GM18519 (cell line): ENCODE results near the gene PIP5KL1.
"Not testable (repeated sequence)": the region's sequence is repeated elsewhere in the genome, so short reads cannot be mapped to it uniquely, and the experiment has no call there.

Source experiments
- ATAC-seq: cut with Tn5 transposase; IDR thresholded peaks from one replicate; pipeline ENCODE4 v1.9.1; 2021; ENCODE audit warnings: mild to moderate bottlenecking, moderate library complexity; ENCODE audit not compliant: unreplicated experiment, low FRiP score

Gene PIP5KL1

GRCh38 chr9:127897193-127897692 is 33.3 kb downstream of the PIP5KL1 start:
- ATAC-seq: no peak

- ATAC-seq: no peak
Observed at GRCh38 chr9:127896395-127897192, 34.0 kb downstream of the PIP5KL1 start.

DNA sequence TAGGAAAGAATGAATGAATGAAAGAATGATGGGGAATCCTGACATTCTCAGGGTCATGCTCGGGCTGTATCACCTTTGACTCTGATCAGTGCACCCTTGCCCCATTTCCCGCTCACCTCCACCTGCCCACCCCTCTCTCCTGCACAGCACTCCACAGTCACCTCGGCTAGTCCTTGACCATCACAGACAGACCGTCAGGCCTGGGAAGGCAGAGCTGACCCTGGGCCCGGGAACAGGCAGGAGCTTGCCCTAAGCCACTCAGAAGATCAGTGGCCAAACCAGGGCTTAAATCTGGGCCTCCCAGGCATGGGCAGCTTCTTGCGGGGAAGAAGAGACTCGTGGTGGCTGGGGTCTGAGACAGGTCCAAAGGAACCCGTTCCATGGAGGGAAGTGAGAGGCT is 34.8 kb downstream of the PIP5KL1 start:
- ATAC-seq: no peak

DNA sequence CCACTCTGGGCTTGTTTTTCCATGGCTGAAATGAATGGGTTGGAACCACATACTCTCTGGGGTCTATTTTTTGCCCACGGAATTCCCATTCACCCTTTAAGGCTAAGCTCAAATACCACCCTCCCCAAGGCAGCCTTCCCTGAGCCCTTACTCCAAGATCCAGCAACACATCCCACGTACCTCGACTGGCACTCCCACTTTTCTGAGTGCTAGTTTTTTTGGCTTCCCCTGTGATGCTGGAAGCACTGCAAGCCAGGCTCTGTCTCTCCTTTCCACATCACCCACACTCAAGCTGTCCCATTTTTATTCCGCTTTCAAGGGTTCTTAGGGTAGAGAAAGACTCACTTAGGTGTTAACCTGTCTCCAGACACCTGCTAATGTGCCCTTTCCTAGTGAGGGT is 37.2 kb downstream of the PIP5KL1 start:
- ATAC-seq: no peak

- ATAC-seq: no peak
Observed at GRCh38 chr9:127892831-127893230, 37.7 kb downstream of the PIP5KL1 start.

DNA sequence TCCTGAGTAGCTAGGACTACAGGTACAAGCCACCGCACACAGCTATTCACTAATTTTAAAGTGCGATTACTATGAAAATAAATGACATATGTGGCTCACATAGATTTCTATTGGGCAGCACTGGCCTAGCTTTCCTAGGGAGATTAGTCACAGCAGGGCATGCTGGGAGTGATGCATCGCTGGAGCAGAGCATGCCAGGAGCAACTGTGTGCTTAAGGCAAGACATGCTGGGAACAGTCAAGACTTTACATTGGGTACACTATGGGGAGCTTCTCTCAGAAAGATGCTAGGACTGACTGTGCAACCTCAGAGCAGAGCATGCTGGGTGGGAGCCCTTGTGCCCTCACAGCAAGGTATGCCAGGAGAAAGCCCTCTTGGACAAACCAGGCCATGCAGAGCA is 40.5 kb downstream of the PIP5KL1 start:
- ATAC-seq: no peak

DNA sequence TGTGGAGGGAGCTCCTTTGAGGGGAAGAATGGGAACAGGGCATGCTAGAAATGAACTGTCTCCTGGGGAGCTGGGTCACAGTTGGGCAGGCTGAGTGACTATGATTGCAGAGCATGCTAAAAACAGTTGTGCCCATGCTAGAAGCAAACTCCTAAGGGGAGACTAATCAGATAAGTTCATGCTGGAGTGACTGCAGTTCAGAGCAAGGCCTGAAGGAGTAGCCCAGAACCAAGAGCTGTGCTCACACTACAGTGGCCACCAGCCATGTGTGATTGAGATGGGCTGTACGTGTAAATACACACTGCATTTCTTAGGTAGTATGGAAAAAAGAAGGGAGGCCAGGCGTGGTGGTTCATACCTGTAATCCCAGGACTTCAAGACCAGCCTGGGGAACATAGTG is 42.8 kb downstream of the PIP5KL1 start:
- no peak for ATAC-seq

- no peak for ATAC-seq
Observed at GRCh38 chr9:127886401-127886972, 44.1 kb downstream of the PIP5KL1 start.

GRCh38 chr9:127885508-127886281 is 44.9 kb downstream of the PIP5KL1 start:
- no peak for ATAC-seq

DNA sequence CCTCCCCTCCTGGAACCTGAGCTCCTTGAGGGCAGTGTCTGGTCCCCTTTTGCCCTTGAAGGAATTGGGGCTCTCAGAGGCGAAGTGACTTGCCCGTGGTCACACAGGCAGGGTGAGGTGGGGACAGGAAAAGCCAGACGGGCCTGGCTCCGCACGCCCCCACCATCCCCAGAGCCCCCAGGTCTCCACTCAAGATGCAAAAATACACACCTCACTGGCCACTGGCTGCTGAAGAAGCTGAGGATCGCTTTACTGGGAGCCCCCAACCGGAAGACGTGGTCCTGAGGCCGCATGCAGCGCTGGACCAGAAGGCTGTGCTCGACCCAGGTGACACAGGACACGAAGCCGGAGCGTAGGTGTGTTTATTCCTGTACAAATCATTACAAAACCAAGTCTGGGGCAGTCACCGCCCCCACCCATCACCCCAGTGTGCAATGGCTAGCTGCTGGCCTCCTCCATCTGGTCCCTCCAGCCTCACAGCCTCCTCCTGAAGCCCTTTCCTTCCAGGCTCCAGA is 45.5 kb downstream of the PIP5KL1 start:
- no peak for ATAC-seq

DNA sequence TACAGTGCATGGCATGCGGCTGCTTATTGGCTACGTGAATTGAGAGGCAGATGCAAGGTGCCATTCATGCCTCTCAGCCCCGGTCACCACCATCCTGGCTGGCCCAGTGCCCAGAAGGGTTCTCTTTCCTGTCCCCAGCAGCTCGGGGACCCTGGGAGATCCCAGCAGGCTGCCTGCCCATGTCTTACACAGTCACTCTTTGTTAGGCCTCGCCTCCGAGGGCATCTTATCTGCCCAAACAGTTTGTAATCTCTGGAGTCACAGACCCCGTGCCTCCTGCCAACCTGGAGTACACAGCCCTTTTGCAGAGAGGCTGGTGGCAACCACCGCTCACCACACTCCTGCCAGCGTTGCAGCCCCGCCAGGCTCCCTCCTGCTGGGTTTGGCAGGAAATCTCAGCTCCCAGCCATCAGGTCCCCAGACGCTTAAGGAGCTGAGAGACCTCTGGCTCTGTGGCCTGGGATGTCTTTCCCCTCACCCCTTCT is 46.1 kb downstream of the PIP5KL1 start:
- no peak for ATAC-seq

- no peak for ATAC-seq
Observed at GRCh38 chr9:127883959-127884358, 46.6 kb downstream of the PIP5KL1 start.

GRCh38 chr9:127881715-127882114 is 48.9 kb downstream of the PIP5KL1 start:
- not testable (repeated sequence) for ATAC-seq

DNA sequence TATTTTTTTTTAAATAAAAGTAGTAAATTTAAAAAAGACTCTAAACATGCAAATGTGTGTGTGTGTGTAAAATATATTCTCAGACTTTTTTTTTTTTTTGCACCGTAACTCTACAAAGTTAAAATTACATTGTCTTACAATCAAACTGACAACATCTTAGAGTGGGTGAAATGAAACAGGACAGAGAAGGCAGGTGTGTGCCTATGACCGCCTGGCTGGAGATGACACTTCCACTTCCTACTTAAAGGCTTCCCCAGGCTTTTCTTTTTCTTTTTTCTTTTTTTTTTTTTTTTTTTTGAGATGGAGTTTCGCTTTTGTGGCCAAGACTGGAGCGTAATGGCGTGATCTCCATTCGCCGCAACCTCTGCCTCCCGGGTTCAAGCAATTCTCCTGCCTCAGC is 50.4 kb downstream of the PIP5KL1 start:
- no peak for ATAC-seq

DNA sequence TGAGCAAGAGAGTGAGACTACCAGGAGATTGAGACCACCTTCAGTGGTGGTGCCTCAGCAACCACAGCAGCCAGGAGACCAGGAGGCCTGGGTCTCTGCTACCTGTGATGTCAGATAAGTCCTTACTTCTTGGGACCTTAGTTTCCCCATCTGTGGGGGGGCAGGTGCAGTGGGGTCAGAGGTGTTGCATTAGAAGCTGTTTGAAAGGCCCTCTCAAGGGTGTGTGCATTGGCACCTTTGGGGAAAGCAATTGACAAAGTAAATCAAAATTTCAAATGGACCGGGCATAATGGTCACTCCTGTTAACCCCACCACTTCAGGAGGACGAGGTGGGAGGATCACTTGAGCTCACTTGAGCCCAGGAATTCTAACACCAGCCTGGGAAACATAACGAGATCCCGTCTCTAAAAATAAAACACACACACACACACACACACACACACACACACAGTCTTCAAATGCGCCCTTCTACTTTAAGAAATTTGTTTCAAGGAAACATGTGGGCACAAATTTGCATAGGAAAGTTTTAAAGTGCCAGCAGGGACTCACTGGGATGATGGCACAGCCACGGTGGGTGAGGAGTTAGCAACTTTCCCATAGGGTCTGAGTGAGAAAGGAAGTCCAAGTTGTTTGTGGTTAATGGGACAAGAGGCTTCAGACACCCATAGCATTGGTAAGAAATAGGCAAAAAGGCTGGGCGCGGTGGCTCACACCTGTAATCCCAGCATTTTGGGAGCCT is 51.8 kb downstream of the PIP5KL1 start:
- no peak for ATAC-seq

- no peak for ATAC-seq
Observed at GRCh38 chr9:127878001-127878651, 52.5 kb downstream of the PIP5KL1 start.

DNA sequence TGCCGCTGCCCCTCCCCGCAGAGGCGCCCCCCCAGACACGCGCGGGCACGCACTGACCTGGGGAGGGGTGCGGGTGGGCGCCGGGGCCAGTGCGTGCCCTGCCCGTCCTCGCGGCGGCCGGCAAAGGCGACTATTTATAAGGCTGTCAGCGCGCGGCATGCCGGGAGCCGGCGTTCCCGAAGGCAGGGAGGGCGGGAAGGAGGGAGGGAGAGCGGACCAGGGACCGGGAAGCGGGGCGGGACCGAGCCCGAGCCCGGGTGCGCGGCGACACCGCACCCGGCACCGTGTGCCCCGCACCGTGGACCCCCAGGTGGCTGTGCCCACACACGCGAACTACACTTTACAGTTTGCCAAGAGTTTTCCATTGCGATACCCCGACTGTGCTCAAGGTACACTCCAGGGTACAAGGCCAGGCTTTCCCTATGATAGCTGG is 53.0 kb downstream of the PIP5KL1 start, which contains the start of gene AK1:
TSS of gene AK1 (minus strand) at position 110 of the 433 bp plus-strand sequence. CDS start 3,058 bp downstream, outside the sequence.
- ATAC-seq: no peak

DNA sequence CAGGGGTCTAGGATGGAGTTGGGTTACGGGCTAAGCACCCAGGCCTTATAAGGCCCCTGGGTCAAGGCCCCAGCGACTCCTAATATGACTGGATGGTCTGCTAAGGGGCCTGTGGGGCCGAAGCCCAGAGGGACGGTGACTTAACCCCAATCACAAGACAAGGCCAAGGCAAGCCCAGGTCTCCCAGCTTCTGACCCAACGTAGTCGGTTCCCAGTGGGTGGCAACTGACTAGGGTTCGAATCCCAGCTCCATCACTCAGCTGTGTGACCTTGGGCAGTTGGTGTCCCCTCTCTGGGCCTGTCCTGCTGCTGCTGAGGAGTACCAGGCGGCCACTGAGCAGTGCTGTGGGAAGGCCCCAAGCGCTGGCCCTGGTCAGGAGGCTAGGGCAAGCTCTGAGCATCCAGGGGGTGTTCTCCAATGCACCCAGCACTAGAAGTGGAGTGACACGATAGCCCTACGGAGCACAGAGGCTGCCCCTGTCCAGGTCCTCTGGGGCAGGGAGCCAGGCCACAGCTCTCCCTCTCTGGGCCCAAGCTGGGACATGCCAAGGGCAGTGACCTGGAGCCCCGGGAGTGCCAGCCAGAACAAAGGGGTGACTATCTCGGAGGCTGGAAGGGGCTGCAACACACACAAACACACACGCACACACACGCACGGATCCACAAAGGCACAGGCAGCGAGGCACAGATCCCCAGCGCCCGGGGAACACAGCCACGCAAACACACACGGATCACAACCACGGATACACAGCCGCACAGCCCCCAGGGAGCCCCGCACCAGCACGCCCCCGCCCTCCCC is 53.6 kb downstream of the PIP5KL1 start:
- ATAC-seq: no peak
